ENCODE measurements around the gene DOCK4.

DNA sequence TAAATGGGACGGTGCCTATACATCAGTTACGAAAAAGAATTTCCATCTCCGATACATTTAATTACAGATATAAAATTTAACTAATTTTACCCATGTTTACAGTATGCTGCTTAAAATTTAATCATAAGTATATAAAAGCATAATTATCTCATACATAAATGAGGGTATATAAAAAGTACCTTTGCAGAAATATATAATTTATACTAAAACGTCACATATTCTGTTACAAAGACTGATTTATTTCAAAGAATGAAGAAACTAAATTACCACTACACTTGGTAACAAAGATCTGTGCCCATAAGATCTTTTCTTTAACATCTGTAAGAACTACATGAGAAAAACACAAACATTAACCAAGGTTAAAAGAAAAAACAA, 2.8 kb downstream of the DOCK4 start:
- TF ChIP-seq, protein P1, sequence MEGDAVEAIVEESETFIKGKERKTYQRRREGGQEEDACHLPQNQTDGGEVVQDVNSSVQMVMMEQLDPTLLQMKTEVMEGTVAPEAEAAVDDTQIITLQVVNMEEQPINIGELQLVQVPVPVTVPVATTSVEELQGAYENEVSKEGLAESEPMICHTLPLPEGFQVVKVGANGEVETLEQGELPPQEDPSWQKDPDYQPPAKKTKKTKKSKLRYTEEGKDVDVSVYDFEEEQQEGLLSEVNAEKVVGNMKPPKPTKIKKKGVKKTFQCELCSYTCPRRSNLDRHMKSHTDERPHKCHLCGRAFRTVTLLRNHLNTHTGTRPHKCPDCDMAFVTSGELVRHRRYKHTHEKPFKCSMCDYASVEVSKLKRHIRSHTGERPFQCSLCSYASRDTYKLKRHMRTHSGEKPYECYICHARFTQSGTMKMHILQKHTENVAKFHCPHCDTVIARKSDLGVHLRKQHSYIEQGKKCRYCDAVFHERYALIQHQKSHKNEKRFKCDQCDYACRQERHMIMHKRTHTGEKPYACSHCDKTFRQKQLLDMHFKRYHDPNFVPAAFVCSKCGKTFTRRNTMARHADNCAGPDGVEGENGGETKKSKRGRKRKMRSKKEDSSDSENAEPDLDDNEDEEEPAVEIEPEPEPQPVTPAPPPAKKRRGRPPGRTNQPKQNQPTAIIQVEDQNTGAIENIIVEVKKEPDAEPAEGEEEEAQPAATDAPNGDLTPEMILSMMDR (IDR thresholded peaks at IDR 0.05), result no peak
- TF ChIP-seq POLR2A (IDR thresholded peaks at IDR 0.05), result no peak
